GM10266 (cell line): ENCODE results near the gene TCTN1.

Source experiments
- DNase-seq: peaks from one replicate; pipeline ENCODE4 v3.0.0; 2012; ENCODE audit errors: extremely low spot score
- TF ChIP-seq, protein P1 (sequence below): IDR thresholded peaks from 2 replicates; pipeline ENCODE4 v1.5.1; 2012; ENCODE audit warnings: mild to moderate bottlenecking, low read depth; ENCODE audit not compliant: control insufficient read depth, insufficient read depth; ENCODE audit errors: missing control alignments

The TCTN1 gene

DNA sequence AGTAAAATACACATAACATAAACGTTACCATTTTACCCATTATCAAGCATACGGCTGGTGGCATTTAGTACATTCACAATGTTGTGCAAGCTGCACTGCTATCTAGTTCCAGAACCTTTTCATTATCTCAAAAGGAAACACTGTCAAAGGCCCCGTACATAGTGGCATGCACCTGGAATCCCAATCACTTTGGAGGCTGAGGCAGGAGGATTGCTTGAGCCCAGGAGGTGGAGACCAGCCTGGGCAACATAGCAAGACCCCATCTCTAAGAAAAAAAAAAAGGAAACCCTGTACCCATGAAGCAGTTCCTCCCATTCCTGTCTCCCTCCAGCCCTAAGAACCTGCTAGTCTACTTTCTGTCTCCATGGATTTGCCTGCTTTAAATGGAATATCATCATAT is 82.4 kb downstream of the TCTN1 start:
- no peak for DNase-seq
- TF ChIP-seq, protein P1, sequence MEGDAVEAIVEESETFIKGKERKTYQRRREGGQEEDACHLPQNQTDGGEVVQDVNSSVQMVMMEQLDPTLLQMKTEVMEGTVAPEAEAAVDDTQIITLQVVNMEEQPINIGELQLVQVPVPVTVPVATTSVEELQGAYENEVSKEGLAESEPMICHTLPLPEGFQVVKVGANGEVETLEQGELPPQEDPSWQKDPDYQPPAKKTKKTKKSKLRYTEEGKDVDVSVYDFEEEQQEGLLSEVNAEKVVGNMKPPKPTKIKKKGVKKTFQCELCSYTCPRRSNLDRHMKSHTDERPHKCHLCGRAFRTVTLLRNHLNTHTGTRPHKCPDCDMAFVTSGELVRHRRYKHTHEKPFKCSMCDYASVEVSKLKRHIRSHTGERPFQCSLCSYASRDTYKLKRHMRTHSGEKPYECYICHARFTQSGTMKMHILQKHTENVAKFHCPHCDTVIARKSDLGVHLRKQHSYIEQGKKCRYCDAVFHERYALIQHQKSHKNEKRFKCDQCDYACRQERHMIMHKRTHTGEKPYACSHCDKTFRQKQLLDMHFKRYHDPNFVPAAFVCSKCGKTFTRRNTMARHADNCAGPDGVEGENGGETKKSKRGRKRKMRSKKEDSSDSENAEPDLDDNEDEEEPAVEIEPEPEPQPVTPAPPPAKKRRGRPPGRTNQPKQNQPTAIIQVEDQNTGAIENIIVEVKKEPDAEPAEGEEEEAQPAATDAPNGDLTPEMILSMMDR = no peak

DNA sequence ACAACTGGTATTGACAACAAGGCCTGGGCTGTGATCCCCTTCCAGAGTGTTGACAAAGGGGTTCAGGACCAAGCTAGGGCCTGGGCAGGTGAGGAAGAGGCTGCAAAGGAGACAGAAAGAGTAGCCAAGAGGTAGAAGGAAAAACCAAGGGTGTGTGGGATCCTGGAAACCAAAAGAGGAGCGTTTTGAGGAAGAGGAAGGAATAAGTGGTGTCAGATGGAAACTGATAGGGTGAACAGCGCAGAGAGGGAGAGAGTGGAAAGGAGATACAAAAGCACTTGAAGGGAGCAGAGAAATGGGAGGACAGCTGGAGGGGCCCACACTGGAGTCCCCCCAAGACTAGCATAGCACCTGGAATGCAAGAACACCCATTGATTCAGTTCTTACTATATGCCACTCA is 83.3 kb downstream of the TCTN1 start:
- TF ChIP-seq, protein P1 = no peak
- DNase-seq = no peak

DNA sequence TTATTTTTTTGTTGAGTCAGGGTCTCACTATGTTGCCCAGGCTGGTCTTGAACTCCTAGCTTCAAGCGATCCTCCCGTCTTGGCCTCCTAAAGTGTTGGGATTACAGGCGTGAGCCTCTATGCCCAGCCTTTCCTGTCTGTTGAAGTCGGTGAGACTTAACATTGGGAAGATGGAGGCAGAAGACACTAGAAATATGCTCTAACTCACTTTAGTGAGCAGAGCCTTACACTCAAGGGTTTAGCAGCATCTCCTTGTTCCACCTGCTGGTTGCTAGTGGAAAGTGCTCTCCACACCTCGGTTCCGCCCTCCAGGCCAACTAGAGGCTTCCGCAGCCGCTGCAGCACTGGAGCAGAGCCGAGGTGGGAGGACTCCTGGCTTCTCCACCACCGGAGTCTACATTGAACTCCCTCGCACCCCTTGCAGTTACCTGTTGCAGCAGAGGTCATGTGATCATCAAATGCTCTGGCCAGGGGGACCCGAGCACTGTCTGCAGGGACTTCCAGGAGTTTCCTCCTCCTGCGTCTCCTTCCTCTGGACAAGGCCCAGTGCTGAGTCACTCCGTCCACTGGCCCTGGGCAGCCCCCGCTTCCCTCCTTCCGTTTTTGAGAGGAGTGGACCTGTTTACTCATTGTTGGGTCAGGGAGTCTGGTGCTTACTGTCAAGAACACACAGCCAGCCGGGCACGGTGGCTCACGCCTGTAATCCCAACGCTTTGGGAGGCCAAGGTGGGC is 84.4 kb downstream of the TCTN1 start:
- TF ChIP-seq, protein P1 = peak; percentile 88
- DNase-seq = peak; percentile 78
